ENCODE measurements around the gene CBX7.
A peak's percentile ranks its signal among the peaks of the same experiment; 100 is the strongest.

CBX7 gene

DNA sequence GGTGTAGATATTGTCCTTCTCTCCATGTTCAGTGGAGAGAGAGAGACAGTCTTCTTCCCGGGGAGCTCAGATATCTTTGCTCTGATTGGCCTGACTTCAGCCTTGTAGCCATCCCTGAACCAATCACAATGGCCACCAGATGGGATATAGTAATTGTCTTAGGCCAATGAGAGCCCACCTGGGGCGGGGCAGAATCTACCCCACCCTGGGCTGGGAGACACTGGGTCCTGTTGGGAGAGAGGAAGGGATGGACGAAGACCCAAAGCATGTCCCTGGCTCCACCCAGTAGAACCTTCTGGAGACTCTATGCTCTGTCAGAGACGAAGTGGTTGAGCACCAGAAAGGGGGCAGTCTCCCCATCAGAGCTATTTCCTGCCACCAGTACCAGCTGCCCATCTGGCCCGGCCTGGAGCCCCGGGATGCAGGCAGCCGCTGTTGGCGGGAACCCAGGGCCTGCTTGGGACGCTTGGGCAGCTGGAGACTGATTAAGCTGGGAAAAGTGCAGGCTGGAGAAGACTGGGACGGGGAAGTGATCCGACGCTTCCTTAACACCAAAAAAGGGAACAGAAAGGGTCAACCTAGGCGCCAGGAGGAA is 31.6 kb upstream of the CBX7 start:
- DNase-seq (ENCODE audit: low read depth) = no peak
- TF ChIP-seq, protein P1, sequence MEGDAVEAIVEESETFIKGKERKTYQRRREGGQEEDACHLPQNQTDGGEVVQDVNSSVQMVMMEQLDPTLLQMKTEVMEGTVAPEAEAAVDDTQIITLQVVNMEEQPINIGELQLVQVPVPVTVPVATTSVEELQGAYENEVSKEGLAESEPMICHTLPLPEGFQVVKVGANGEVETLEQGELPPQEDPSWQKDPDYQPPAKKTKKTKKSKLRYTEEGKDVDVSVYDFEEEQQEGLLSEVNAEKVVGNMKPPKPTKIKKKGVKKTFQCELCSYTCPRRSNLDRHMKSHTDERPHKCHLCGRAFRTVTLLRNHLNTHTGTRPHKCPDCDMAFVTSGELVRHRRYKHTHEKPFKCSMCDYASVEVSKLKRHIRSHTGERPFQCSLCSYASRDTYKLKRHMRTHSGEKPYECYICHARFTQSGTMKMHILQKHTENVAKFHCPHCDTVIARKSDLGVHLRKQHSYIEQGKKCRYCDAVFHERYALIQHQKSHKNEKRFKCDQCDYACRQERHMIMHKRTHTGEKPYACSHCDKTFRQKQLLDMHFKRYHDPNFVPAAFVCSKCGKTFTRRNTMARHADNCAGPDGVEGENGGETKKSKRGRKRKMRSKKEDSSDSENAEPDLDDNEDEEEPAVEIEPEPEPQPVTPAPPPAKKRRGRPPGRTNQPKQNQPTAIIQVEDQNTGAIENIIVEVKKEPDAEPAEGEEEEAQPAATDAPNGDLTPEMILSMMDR (conservative IDR thresholded peaks at IDR 0.05; ENCODE audit: low read depth, low read length) = no peak
- no peak overlapping the region for H3K4me3 ChIP-seq (ENCODE audit: low read length)

DNA sequence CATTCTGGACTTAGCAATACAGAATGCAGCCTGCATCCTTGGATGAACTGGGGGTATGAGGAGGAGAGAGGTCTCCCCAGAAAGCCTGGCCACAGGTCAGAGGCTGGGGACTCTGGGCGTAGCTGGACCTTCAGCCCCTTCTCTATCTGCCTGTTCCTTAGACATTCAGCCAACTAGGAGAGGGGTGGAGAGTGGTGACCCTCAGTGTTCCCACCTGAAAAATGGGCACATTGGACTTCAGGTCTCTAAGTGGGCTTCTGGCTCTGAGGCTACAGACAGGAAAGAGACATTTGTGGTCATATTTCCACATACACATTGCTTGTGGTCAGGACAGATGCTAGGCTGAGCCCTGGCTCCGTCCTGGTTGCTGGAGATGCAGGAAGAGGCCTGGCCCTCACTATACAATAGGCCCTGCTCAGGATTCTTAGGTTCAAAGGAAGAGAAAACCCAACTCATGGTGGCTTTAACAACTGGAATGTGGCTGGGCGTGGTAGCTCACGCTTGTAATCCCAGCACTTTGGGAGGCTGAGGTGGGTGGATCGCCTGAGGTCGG is 30.1 kb upstream of the CBX7 start:
- no peak overlapping the region for H3K4me3 ChIP-seq (ENCODE audit: low read length)
- TF ChIP-seq, protein P1 (conservative IDR thresholded peaks at IDR 0.05; ENCODE audit: low read depth, low read length) = no peak
- no peak for DNase-seq (ENCODE audit: low read depth)

DNA sequence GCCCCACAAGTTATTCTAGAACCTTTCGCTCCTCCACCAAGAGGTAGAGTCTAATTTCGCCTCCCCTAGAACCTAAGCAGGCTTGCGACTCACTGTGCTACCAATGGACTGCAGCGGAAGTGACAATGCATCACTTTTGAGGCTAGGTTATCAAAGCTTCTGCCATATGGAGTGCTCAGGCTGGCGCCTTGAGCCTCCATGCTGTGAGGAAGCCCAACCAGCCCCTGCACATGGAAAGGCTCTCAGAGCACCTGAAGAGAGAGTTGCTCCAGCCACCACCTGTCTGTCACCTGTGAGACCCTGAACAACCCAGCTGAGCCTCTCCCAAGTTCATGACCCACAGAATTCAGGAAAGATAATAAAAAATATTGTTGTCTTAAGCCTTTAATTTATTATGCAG is 29.3 kb upstream of the CBX7 start:
- TF ChIP-seq, protein P1 (conservative IDR thresholded peaks at IDR 0.05; ENCODE audit: low read depth, low read length) = no peak
- no peak for DNase-seq (ENCODE audit: low read depth)
- no peak overlapping the region for H3K4me3 ChIP-seq (ENCODE audit: low read length)

DNA sequence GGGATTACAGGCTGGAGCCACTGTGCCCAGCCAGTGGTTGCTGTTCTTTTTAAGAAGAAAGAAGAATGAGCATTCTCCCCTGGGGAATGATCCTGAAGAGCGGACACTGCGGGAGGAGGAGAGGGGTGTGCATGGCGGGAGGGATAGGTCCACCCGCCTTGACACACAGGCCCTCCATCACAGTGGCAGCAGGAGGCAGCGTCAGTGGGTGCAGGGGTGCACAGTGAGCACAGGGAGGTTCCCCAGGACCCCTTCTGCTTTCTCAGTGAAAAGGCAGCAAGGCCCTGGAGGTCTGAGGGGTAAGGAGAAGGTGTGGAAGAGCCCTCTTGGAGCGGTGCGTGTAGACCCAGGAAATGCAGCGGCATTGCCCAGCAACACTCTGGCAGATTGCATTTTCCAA is 28.9 kb upstream of the CBX7 start:
- TF ChIP-seq, protein P1 (conservative IDR thresholded peaks at IDR 0.05; ENCODE audit: low read depth, low read length) = no peak
- H3K4me3 ChIP-seq (ENCODE audit: low read length) = no peak overlapping the region
- no peak for DNase-seq (ENCODE audit: low read depth)

DNA sequence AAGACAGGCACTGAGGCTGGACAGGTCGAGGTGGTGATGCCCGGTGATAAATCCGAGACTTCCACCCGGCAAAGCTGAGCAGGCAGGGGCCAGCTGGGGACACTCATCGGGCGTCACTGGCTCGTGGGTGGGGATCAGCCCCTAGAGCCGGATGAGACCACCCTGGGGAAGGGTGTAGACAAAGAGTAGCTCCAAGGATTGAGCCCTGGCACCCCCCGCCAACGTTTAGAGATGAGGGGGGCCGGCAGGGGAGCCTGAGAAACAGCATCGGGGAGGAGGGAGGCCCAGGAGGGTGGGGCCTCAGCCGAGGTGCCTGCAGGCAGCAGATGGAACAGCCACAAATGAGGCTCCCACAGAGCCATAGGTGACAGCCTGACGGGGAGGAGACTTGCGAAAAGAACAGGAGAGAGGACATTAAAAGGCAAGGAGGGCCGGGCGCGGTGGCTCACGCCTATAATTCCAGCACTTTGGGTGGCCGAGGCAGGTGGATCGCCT is 27.4 kb upstream of the CBX7 start:
- DNase-seq (ENCODE audit: low read depth) = peak; percentile 15
- H3K4me3 ChIP-seq (ENCODE audit: low read length) = no peak overlapping the region
- TF ChIP-seq, protein P1 (conservative IDR thresholded peaks at IDR 0.05; ENCODE audit: low read depth, low read length) = no peak

DNA sequence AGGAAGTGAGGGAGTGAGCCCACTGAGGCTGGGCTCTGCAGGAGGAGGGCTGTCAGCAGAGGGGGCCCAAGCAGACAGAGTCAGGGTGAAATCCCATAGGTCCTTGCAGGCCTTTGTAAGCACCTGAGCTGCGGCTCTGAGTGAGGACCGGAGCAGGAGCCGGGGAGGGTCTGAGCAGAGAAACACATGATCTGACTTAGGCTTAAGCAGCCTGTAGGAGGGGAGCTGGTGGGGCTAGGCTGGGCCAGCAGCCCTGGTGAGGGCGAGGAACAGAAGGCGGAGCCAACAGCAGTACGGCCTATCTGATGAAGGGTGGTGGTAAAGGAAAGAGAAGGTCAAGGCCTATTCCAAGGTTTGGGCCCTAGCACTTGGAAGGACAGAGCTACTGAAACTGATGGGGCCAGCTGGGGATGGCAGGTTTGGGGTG is 26.9 kb upstream of the CBX7 start:
- TF ChIP-seq, protein P1 (conservative IDR thresholded peaks at IDR 0.05; ENCODE audit: low read depth, low read length) = peak; percentile 10
- H3K4me3 ChIP-seq (ENCODE audit: low read length) = no peak overlapping the region
- DNase-seq (ENCODE audit: low read depth) = peak; percentile 78
